WTC11 (cell line): ENCODE data around the gene SLC27A6. TPM values are rescaled to one million over a fixed set of nuclear protein-coding genes. Genes with fewer than 3 reads are reported as not detected.

ENCODE experiments used
- ATAC-seq: fragments of 200-7000 bp; cut with Tn5 transposase; 2 replicates; pipeline ENCODE4 v1.10.0; 2021; ENCODE audit warnings: mild to moderate bottlenecking, moderate library complexity
- CTCF ChIA-PET: fragments of 300-600 bp; sonication (Branson Sonifier 250); formaldehyde crosslinking; loops from one replicate; lab custom pipeline; 2021; ENCODE audit warnings: antibody characterized with exemption; lab: Charles Lee
- POLR2A ChIA-PET: fragments of 350-600 bp; sonication (Branson Sonifier 250); formaldehyde crosslinking; loops from one replicate; lab custom pipeline; 2021; ENCODE audit warnings: antibody characterized with exemption; lab: Charles Lee
- DNase-seq: peaks from one replicate; pipeline ENCODE4 v3.0.0; 2021; ENCODE audit warnings: low spot score
- H3K27ac Mint-ChIP-seq: 2 replicates; pipeline ENCODE4 v1.8.0; 2021; ENCODE audit warnings: mixed read lengths
- H3K27me3 Mint-ChIP-seq: 2 replicates; pipeline ENCODE4 v1.8.0; 2021; ENCODE audit warnings: low read depth, mild to moderate bottlenecking, moderate library complexity, mixed read lengths
- H3K36me3 Mint-ChIP-seq: 2 replicates; pipeline ENCODE4 v1.8.0; 2021; ENCODE audit warnings: mixed read lengths
- H3K4me1 Mint-ChIP-seq: 2 replicates; pipeline ENCODE4 v1.8.0; 2022; ENCODE audit warnings: mixed read lengths
- H3K4me3 Mint-ChIP-seq: 2 replicates; pipeline ENCODE4 v1.8.0; 2021; ENCODE audit warnings: mild to moderate bottlenecking, moderate library complexity, mixed read lengths
- H3K9me3 Mint-ChIP-seq: 2 replicates; pipeline ENCODE4 v1.8.0; 2021; ENCODE audit warnings: mixed read lengths
- GABPB1 ChIP-seq: sonication (generic); formaldehyde crosslinking; IDR thresholded peaks from 2 replicates; pipeline ENCODE4 v1.8.1; 2023; ENCODE audit warnings: mild to moderate bottlenecking, missing genetic modification reagents
- GTF2I ChIP-seq: fragments of 250-450 bp; sonication (Bioruptor Pico); conservative IDR thresholded peaks from 2 replicates; pipeline ENCODE4 v1.4.0; 2021; ENCODE audit warnings: mild to moderate bottlenecking
- HMGA2 ChIP-seq: fragments of 250-450 bp; sonication (Bioruptor Pico); IDR thresholded peaks from 2 replicates; pipeline ENCODE4 v1.4.0; 2021; ENCODE audit warnings: mild to moderate bottlenecking, moderate library complexity
- SMAD3 ChIP-seq: sonication (generic); formaldehyde crosslinking; IDR thresholded peaks from 2 replicates; pipeline ENCODE4 v1.8.0; 2022; ENCODE audit warnings: missing genetic modification reagents, mild to moderate bottlenecking, borderline replicate concordance
- SMAD4 ChIP-seq: sonication (generic); formaldehyde crosslinking; IDR thresholded peaks from 2 replicates; pipeline ENCODE4 v1.8.0; 2022; ENCODE audit warnings: mild to moderate bottlenecking, missing genetic modification reagents
- SOX15 ChIP-seq: fragments of 250-450 bp; sonication (Bioruptor Pico); IDR thresholded peaks from 2 replicates; pipeline ENCODE4 v1.9.0; 2021; ENCODE audit warnings: mild to moderate bottlenecking
- ZNF396 ChIP-seq: fragments of 250-450 bp; sonication (Bioruptor Pico); IDR thresholded peaks from 2 replicates; pipeline ENCODE4 v1.8.0; 2021; ENCODE audit warnings: mild to moderate bottlenecking, moderate library complexity, borderline replicate concordance
- ZNF423 ChIP-seq: fragments of 250-450 bp; sonication (Bioruptor Pico); IDR thresholded peaks from 2 replicates; pipeline ENCODE4 v2.1.2; 2022; ENCODE audit warnings: mild to moderate bottlenecking, moderate library complexity
- total RNA-seq: library from RNA; stranded (reverse); gene quantifications from 3 replicates; pipeline ENCODE4 v1.2.3, GENCODE V29; 2021
- TF ChIP-seq, protein P1 (sequence below): fragments of 250-450 bp; sonication (Bioruptor Pico); IDR thresholded peaks from 2 replicates; pipeline ENCODE4 v2.1.2; 2022; ENCODE audit warnings: mild to moderate bottlenecking, moderate library complexity
- TF ChIP-seq, protein P2 (sequence below): fragments of 250-450 bp; sonication (Bioruptor Pico); IDR thresholded peaks from 2 replicates; pipeline ENCODE4 v1.9.0; 2021; ENCODE audit warnings: moderate library complexity, mild to moderate bottlenecking, inconsistent platforms, borderline replicate concordance
- TF ChIP-seq, protein P3 (sequence below): sonication (generic); formaldehyde crosslinking; IDR thresholded peaks from 2 replicates; pipeline ENCODE4 v1.8.1; 2023; ENCODE audit warnings: mild to moderate bottlenecking, missing genetic modification reagents, borderline replicate concordance
- TF ChIP-seq, protein P4 (sequence below): sonication (generic); formaldehyde crosslinking; IDR thresholded peaks from 2 replicates; pipeline ENCODE4 v1.8.0; 2022; ENCODE audit warnings: mild to moderate bottlenecking, missing genetic modification reagents
- TF ChIP-seq, protein P5 (sequence below): sonication (generic); formaldehyde crosslinking; IDR thresholded peaks from 2 replicates; pipeline ENCODE4 v1.8.1; 2022; ENCODE audit warnings: mild to moderate bottlenecking, missing genetic modification reagents, moderate library complexity, borderline replicate concordance

The SLC27A6 gene
- total RNA-seq, 1 experiment from 2014 or later = 3.6 TPM

DNA sequence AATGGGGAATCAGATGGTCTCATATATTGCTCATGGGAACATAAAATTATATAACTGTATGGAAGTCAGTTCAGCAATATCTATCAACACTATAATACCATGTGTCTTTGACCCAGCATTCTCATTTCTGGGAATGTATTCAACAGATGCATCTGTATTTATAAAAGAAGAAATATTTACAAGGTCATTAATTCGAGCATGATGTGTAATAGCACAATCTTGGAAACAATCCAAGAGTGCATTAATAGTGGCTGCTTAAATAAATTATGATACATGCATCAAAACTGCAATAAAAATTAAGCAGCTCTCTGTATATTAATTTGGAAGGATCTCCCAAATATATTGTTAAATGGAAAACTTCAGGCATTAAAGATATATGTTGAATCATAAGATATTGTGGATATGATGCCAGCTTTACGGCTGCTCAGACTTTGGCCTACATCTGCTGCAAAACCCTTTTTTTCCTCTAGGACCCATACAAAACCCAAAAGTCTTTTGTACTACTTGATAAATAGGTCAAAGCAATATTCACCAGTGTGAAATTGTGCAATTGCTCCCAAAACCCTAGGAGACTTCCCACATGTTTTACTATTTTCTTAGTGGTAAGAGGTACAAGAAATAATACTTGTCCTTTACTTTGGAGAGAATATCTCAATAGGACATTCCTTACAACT lies 84.0 kb downstream of the SLC27A6 start (continued):
- TF ChIP-seq, protein P1, sequence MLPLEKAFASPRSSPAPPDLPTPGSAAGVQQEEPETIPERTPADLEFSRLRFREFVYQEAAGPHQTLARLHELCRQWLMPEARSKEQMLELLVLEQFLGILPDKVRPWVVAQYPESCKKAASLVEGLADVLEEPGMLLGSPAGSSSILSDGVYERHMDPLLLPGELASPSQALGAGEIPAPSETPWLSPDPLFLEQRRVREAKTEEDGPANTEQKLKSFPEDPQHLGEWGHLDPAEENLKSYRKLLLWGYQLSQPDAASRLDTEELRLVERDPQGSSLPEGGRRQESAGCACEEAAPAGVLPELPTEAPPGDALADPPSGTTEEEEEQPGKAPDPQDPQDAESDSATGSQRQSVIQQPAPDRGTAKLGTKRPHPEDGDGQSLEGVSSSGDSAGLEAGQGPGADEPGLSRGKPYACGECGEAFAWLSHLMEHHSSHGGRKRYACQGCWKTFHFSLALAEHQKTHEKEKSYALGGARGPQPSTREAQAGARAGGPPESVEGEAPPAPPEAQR (CRISPR knock-in tag) = no peak
- TF ChIP-seq GABPB1 (CRISPR knock-in tag) (no peak), GTF2I (no peak)

DNA sequence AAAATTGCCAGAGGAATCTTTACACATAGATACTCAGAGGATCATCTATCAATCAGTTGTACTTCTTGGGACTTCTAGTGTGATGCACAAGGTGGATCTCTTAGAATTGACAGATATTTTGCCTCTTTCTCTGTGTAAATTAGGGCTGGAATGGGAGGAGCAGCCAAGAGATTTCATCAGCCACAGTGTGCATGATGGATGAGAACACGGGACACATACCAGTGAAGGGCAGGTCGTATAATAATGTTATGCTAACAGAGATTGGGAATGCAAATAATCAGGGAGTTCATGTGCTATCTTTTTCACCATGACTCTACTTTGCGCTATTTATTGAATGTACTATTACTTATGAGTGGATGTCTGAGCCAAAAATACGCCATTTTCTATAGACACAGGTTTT lies 86.0 kb downstream of the SLC27A6 start:
- no peak overlapping the region for H3K4me3 Mint-ChIP-seq
- no peaks in the 10 kb centered on the region for H3K9me3 Mint-ChIP-seq
- DNase-seq (no peak), ATAC-seq (no peak)
- TF ChIP-seq, protein P2, sequence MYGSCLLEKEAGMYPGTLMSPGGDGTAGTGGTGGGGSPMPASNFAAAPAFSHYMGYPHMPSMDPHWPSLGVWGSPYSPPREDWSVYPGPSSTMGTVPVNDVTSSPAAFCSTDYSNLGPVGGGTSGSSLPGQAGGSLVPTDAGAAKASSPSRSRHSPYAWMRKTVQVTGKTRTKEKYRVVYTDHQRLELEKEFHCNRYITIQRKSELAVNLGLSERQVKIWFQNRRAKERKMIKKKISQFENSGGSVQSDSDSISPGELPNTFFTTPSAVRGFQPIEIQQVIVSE (CRISPR knock-in tag) = no peak
- TF ChIP-seq SOX15 (CRISPR knock-in tag) (no peak), HMGA2 (CRISPR knock-in tag) (no peak), ZNF396 (CRISPR knock-in tag) (no peak)
- POLR2A ChIA-PET = no interaction called here
- H3K27me3 Mint-ChIP-seq = peaks cover 2% of the 10 kb centered on the region; the same call in 1 of the 2 replicates
- no peaks in the 10 kb centered on the region for H3K4me1 Mint-ChIP-seq
- no peak overlapping the region for H3K27ac Mint-ChIP-seq
- CTCF ChIA-PET = no interaction called here
- H3K36me3 Mint-ChIP-seq = no peaks in the 10 kb centered on the region

DNA sequence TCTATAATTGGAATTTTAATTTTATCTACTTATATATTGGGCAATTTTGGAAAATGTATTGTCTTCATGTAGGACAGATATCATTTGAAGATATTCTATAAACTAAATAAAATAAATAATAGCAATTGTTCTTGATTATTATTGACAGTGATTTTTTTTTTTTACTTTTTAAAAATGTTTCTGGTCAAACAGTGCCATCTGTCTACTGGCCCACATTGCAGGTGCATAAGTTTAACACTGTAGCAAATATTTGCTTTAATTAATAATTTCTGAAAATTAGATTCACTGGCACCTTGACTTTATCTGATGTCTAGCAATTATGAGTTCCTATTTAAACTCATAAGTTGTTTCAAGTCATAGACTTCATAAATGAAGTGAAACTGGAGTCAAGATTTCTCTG lies 88.2 kb downstream of the SLC27A6 start:
- ChIA-PET POLR2A (no interaction called here), CTCF (interaction anchor here (0.5 to 1.4 kb wide), 2 partner anchors 148 to 1166 kb away, joined by 3 to 6 read pairs; no protein-coding TSS in a partner anchor)
- Mint-ChIP-seq H3K9me3 (peaks cover 18% of the 10 kb centered on the region), H3K27me3 (peaks cover 2% of the 10 kb centered on the region; the same call in 1 of the 2 replicates), H3K4me3 (no peak overlapping the region), H3K36me3 (no peaks in the 10 kb centered on the region), H3K27ac (no peak overlapping the region), H3K4me1 (no peaks in the 10 kb centered on the region)
- ATAC-seq = no peak
- TF ChIP-seq SMAD4 (CRISPR knock-in tag) (no peak), SMAD3 (no peak), ZNF423 (no peak)
- TF ChIP-seq, protein P3, sequence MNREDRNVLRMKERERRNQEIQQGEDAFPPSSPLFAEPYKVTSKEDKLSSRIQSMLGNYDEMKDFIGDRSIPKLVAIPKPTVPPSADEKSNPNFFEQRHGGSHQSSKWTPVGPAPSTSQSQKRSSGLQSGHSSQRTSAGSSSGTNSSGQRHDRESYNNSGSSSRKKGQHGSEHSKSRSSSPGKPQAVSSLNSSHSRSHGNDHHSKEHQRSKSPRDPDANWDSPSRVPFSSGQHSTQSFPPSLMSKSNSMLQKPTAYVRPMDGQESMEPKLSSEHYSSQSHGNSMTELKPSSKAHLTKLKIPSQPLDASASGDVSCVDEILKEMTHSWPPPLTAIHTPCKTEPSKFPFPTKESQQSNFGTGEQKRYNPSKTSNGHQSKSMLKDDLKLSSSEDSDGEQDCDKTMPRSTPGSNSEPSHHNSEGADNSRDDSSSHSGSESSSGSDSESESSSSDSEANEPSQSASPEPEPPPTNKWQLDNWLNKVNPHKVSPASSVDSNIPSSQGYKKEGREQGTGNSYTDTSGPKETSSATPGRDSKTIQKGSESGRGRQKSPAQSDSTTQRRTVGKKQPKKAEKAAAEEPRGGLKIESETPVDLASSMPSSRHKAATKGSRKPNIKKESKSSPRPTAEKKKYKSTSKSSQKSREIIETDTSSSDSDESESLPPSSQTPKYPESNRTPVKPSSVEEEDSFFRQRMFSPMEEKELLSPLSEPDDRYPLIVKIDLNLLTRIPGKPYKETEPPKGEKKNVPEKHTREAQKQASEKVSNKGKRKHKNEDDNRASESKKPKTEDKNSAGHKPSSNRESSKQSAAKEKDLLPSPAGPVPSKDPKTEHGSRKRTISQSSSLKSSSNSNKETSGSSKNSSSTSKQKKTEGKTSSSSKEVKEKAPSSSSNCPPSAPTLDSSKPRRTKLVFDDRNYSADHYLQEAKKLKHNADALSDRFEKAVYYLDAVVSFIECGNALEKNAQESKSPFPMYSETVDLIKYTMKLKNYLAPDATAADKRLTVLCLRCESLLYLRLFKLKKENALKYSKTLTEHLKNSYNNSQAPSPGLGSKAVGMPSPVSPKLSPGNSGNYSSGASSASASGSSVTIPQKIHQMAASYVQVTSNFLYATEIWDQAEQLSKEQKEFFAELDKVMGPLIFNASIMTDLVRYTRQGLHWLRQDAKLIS (CRISPR knock-in tag) = no peak
- TF ChIP-seq, protein P4, sequence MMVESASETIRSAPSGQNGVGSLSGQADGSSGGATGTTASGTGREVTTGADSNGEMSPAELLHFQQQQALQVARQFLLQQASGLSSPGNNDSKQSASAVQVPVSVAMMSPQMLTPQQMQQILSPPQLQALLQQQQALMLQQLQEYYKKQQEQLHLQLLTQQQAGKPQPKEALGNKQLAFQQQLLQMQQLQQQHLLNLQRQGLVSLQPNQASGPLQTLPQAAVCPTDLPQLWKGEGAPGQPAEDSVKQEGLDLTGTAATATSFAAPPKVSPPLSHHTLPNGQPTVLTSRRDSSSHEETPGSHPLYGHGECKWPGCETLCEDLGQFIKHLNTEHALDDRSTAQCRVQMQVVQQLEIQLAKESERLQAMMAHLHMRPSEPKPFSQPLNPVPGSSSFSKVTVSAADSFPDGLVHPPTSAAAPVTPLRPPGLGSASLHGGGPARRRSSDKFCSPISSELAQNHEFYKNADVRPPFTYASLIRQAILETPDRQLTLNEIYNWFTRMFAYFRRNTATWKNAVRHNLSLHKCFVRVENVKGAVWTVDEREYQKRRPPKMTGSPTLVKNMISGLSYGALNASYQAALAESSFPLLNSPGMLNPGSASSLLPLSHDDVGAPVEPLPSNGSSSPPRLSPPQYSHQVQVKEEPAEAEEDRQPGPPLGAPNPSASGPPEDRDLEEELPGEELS (CRISPR knock-in tag) = no peak
- TF ChIP-seq, protein P5, sequence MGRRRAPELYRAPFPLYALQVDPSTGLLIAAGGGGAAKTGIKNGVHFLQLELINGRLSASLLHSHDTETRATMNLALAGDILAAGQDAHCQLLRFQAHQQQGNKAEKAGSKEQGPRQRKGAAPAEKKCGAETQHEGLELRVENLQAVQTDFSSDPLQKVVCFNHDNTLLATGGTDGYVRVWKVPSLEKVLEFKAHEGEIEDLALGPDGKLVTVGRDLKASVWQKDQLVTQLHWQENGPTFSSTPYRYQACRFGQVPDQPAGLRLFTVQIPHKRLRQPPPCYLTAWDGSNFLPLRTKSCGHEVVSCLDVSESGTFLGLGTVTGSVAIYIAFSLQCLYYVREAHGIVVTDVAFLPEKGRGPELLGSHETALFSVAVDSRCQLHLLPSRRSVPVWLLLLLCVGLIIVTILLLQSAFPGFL (CRISPR knock-in tag) = no peak
- DNase-seq = no peak
